Subcutaneous adipose tissue (tissue), 4 donors: ENCODE measurements around the gene WDSUB1. TPM values are rescaled to one million over a fixed set of nuclear protein-coding genes. Genes with fewer than 3 reads are reported as not detected.

Source experiments
- total RNA-seq, 4 donors: library from RNA; depleted of rRNA; stranded (reverse); fragments of >200 nt; gene quantifications; one replicate each; pipeline ENCODE4 v1.1.0, GENCODE V29; 2016
- TF ChIP-seq, protein P1 (sequence below): fragments of 450-650 bp; IDR thresholded peaks from one replicate; pipeline ENCODE4 v1.5.1; 2016; ENCODE audit warnings: low read depth, mild to moderate bottlenecking, control low read depth, antibody characterized with exemption, moderate library complexity

WDSUB1 gene, protein sequence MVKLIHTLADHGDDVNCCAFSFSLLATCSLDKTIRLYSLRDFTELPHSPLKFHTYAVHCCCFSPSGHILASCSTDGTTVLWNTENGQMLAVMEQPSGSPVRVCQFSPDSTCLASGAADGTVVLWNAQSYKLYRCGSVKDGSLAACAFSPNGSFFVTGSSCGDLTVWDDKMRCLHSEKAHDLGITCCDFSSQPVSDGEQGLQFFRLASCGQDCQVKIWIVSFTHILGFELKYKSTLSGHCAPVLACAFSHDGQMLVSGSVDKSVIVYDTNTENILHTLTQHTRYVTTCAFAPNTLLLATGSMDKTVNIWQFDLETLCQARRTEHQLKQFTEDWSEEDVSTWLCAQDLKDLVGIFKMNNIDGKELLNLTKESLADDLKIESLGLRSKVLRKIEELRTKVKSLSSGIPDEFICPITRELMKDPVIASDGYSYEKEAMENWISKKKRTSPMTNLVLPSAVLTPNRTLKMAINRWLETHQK
- 1 to 10 TPM; 5.8 to 9.3 (median 8.2) TPM for total RNA-seq

DNA sequence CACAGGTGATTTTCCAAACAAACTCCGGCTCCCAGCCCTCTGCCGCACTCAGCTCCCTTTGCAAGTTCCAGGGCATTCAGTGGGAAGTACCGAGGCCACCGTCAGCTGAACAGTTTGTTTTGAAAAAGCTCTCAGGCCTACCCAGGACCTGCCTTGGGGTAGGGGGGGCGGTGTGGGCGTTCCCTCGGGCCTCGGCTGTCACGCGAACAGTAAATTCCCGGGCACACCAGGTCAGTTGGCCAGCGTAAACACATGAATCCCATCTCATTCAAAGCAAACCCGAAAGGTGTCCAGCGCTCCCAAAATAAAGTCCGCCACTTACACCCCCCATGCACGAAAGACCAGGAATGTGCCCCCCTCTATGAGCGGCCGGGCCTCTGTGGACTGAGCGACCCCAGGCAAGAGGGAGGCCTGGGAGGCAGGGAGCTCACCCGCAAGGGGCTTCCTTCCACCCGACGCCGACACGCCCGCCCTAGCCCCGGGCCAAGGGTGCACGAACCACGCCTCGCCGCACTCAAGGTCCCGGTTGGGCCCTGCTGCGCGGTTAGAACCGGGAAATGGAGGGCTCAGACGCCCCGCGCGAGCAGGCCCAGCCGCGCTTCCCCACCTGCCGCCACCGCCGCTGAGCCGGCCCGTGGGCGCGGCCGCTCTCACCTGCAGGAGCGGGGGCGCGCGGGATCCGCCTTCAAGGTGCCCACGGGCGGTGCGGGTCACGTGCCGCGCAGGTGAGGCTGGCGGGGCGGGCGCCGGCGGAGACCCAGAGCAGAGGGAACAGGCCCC, at the start of gene WDSUB1:
Gene WDSUB1, minus strand, starts transcription at position 775 of the 780 bp plus-strand sequence. CDS start 3,634 bp downstream, outside the sequence.
- TF ChIP-seq, protein P1, sequence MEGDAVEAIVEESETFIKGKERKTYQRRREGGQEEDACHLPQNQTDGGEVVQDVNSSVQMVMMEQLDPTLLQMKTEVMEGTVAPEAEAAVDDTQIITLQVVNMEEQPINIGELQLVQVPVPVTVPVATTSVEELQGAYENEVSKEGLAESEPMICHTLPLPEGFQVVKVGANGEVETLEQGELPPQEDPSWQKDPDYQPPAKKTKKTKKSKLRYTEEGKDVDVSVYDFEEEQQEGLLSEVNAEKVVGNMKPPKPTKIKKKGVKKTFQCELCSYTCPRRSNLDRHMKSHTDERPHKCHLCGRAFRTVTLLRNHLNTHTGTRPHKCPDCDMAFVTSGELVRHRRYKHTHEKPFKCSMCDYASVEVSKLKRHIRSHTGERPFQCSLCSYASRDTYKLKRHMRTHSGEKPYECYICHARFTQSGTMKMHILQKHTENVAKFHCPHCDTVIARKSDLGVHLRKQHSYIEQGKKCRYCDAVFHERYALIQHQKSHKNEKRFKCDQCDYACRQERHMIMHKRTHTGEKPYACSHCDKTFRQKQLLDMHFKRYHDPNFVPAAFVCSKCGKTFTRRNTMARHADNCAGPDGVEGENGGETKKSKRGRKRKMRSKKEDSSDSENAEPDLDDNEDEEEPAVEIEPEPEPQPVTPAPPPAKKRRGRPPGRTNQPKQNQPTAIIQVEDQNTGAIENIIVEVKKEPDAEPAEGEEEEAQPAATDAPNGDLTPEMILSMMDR: no peak

DNA sequence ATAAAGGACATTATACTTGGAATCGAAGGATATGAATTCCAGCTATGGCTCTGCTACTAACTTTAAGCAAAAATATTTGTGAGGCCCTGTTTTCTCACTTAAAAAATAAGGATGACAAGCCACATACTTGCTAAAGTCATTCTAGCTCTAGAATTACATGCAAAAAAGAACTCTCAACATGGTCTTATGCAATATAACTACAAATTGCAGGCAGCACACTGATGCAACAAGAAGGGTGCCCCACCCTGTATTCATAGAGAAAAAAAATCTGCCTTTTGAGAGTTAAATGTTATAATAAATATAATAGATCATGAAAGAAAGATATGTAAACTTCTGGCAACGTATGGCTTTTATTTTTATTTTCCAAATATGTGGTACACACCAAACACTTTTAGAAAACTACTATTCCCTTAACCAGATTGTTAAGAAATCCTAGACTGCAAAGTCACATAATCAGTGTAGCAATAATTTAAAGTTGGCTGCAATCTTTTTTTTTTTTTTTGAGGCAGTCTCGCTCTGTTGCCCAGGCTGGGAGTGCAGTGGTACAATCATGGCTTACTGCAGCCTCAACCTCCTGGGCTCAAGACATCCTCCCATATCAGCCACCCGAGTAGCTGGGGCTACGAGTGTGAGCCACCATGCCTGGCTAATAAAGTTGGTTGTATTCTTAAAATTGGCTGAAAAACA, 40.2 kb upstream of the WDSUB1 start:
- TF ChIP-seq, protein P1: no peak

DNA sequence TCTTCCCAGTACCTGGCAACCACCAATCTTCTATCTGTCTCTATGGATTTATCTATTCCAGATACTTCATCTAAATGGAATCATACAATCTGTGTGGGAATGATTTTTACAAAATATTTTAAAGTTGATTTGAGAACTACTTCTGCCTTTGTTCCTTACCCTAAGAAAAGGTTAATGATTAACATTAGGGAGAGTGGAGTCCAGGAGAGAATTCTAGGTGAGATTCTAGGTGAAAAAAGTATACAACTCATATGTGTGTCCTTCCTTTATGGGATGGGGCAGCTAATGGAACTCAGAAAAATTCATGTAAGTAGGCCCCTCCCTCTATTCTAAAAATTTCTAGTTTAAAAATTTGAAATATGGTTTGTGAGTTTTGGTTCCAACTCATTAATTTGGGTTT, 35.9 kb upstream of the WDSUB1 start:
- TF ChIP-seq, protein P1: no peak

DNA sequence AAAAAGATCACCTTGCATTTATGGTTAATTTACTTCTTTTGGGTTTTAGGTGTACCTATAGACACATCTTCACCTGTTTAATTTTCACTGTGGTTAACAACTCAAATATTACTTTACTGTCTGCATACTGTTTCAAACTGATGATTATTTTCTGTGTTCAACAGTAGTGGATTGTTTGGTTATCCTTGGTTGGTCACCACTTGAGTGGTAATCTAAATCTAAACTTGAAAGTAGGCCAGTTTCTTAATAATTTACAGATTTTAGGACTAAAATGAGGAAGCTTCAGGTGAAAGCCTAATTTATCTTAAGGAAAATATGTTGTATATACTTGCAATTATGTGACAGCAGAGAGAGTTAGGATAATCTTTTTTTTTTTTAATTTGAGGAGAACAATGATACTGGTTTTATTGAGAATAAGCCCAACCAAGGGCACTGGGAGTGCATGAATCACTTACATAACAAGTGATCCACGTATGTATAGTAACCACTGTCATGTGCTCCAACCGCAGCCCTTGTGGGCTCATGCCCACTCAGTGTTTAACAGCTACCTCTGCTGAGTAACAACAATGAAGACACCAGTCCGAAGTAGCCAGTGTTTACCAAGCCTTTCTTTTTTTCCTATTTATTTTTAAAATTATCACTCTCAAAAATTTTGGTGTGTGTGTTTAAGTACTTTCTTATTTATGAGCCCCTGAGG, 31.0 kb upstream of the WDSUB1 start:
- TF ChIP-seq, protein P1: no peak

DNA sequence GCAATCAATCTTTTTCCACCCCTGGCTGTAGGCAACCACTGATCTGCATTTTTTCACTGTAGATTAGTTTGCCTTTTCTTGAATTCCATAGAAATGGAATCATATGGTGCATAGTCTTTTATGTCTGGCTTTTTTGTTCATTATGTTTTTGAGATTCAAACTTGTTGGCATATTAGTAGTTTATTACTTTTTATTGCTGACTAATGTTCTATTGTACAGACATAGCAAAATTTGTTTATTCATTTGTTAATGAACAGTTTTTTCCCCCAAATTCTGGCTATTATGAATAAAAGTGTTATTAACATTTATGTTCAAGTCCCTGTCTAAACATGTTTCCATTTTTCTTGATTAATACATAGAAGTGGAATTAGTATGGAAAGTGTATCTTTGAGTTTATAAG, 21.4 kb upstream of the WDSUB1 start:
- TF ChIP-seq, protein P1: no peak

DNA sequence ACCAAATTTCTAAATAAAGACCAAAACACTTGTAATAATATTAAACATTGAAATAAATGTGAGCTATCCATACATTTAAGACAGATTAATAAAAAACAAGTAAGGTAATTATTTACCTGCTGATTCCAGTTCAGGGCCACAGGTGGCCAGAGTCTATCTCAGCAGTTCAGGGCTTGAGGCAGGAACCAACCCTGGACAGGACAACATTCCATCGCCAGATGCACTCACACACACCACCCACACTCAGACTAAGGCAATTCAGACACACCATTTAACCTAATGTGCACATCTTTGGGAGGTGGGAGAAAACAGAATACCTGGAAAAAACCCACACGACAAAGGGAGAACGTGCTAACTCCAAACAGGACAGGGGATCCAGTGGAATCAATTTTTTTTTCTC, 14.1 kb upstream of the WDSUB1 start:
- TF ChIP-seq, protein P1: no peak
